ENCODE data around the gene ZNF346. TPM values are rescaled to one million over a fixed set of nuclear protein-coding genes. Genes with fewer than 3 reads are reported as not detected.
A peak's percentile ranks its signal among the peaks of the same experiment; 100 is the strongest.
"Not testable (repeated sequence)": the region's sequence is repeated elsewhere in the genome, so short reads cannot be mapped to it uniquely, and the experiment has no call there.

ZNF346 gene
- 26.2 TPM for total RNA-seq

GRCh38 chr5:177022386-177023302 is at the start of gene ZNF346:
ZNF346 (plus strand) TSS chr5:177022696; CDS start chr5:177022739, 43 bp downstream.
- peak; percentile 93 for DNase-seq (ENCODE audit: low spot score)

- no peak for DNase-seq (ENCODE audit: low spot score)
Observed at GRCh38 chr5:176979669-176980068, 42.8 kb upstream of the ZNF346 start.

GRCh38 chr5:176980818-176981217 is 41.7 kb upstream of the ZNF346 start:
- no peak for DNase-seq (ENCODE audit: low spot score)

GRCh38 chr5:176983112-176983511 is 39.4 kb upstream of the ZNF346 start:
- DNase-seq (ENCODE audit: low spot score): not testable (repeated sequence)

GRCh38 chr5:176983593-176983992 is 38.9 kb upstream of the ZNF346 start:
- not testable (repeated sequence) for DNase-seq (ENCODE audit: low spot score)

- not testable (repeated sequence) for DNase-seq (ENCODE audit: low spot score)
Observed at GRCh38 chr5:176984176-176984575, 38.3 kb upstream of the ZNF346 start.

- DNase-seq (ENCODE audit: low spot score): no peak
Observed at GRCh38 chr5:176985516-176985915, 37.0 kb upstream of the ZNF346 start.

GRCh38 chr5:176986280-176986679 is 36.2 kb upstream of the ZNF346 start:
- DNase-seq (ENCODE audit: low spot score): no peak

GRCh38 chr5:176987583-176987982 is 34.9 kb upstream of the ZNF346 start:
- DNase-seq (ENCODE audit: low spot score): no peak

GRCh38 chr5:176993081-176993480 is 29.4 kb upstream of the ZNF346 start:
- DNase-seq (ENCODE audit: low spot score): not testable (repeated sequence)

GRCh38 chr5:176994460-176995121 is 27.9 kb upstream of the ZNF346 start:
- peak; percentile 46 for DNase-seq (ENCODE audit: low spot score)

GRCh38 chr5:176995122-176995490 is 27.4 kb upstream of the ZNF346 start:
- no peak for DNase-seq (ENCODE audit: low spot score)

GRCh38 chr5:176995896-176996767 is 26.4 kb upstream of the ZNF346 start:
- no peak for DNase-seq (ENCODE audit: low spot score)

GRCh38 chr5:176996780-176997179 is 25.7 kb upstream of the ZNF346 start:
- DNase-seq (ENCODE audit: low spot score): no peak

GRCh38 chr5:176998828-176999227 is 23.7 kb upstream of the ZNF346 start:
- DNase-seq (ENCODE audit: low spot score): no peak

GRCh38 chr5:176999526-176999925 is 23.0 kb upstream of the ZNF346 start:
- not testable (repeated sequence) for DNase-seq (ENCODE audit: low spot score)

GRCh38 chr5:177003649-177004048 is 18.8 kb upstream of the ZNF346 start:
- DNase-seq (ENCODE audit: low spot score): no peak

GRCh38 chr5:177004961-177005360 is 17.5 kb upstream of the ZNF346 start:
- no peak for DNase-seq (ENCODE audit: low spot score)

GRCh38 chr5:177005619-177006264 is 16.8 kb upstream of the ZNF346 start:
- peak; percentile 64 for DNase-seq (ENCODE audit: low spot score)

GRCh38 chr5:177006265-177006972 is 16.1 kb upstream of the ZNF346 start, which contains the start of gene UIMC1:
UIMC1 (minus strand) TSS chr5:177006779; CDS start chr5:176982615, 24,164 bp downstream.
- peak; percentile 93 for DNase-seq (ENCODE audit: low spot score)

GRCh38 chr5:177008716-177009115 is 13.8 kb upstream of the ZNF346 start:
- DNase-seq (ENCODE audit: low spot score): no peak

Data from ureter (tissue), 1 donor.